ES-I3 (cell line): ENCODE measurements around the gene HMX1.

Source experiments
- H3K36me3 ChIP-seq: 2 replicates; pipeline ENCODE4 v1.6.1; 2013; ENCODE audit warnings: mild to moderate bottlenecking, low read length, control low read depth, moderate library complexity; ENCODE audit not compliant: insufficient read depth
- H3K4me1 ChIP-seq: 2 replicates; pipeline ENCODE4 v1.6.1; 2013; ENCODE audit warnings: mild to moderate bottlenecking, control low read depth, low read length; ENCODE audit not compliant: insufficient read depth
- H3K9ac ChIP-seq: 2 replicates; pipeline ENCODE4 v1.6.1; 2013; ENCODE audit warnings: low read depth, mild to moderate bottlenecking, low read length, moderate library complexity
- H3K9me3 ChIP-seq: 2 replicates; pipeline ENCODE4 v1.6.1; 2013; ENCODE audit warnings: mild to moderate bottlenecking, low read length, moderate library complexity; ENCODE audit not compliant: control insufficient read depth, insufficient read depth

Gene HMX1

GRCh38 chr4:8832113-8832915 is 39.3 kb downstream of the HMX1 start:
- no peaks in the 10 kb centered on the region for H3K36me3 ChIP-seq
- no peaks in the 10 kb centered on the region; the same call in 1 of the 2 replicates for H3K4me1 ChIP-seq
- H3K9me3 ChIP-seq: 0 out of 2 replicates have a peak, but pooled peaks cover 3% of the 10 kb centered on the region
- H3K9ac ChIP-seq: no peak overlapping the region

GRCh38 chr4:8831221-8832112 is 40.2 kb downstream of the HMX1 start:
- 0 out of 2 replicates have a peak, but pooled peaks cover 3% of the 10 kb centered on the region for H3K9me3 ChIP-seq
- no peak overlapping the region for H3K9ac ChIP-seq
- H3K36me3 ChIP-seq: no peaks in the 10 kb centered on the region
- no peaks in the 10 kb centered on the region for H3K4me1 ChIP-seq

- H3K9me3 ChIP-seq: 0 out of 2 replicates have a peak, but pooled peaks cover 3% of the 10 kb centered on the region
- H3K36me3 ChIP-seq: no peaks in the 10 kb centered on the region
- H3K9ac ChIP-seq: no peak overlapping the region
- no peaks in the 10 kb centered on the region for H3K4me1 ChIP-seq
Measured at GRCh38 chr4:8830611-8831200, 40.9 kb downstream of the HMX1 start.

GRCh38 chr4:8830056-8830455 is 41.6 kb downstream of the HMX1 start:
- Histone ChIP-seq H3K9me3 (0 out of 2 replicates have a peak, but pooled peaks cover 3% of the 10 kb centered on the region), H3K9ac (no peak overlapping the region), H3K36me3 (no peaks in the 10 kb centered on the region), H3K4me1 (no peaks in the 10 kb centered on the region)

GRCh38 chr4:8829584-8829983 is 42.1 kb downstream of the HMX1 start:
- H3K4me1 ChIP-seq: no peaks in the 10 kb centered on the region
- no peaks in the 10 kb centered on the region for H3K36me3 ChIP-seq
- H3K9ac ChIP-seq: no peak overlapping the region
- 0 out of 2 replicates have a peak, but pooled peaks cover 3% of the 10 kb centered on the region for H3K9me3 ChIP-seq

GRCh38 chr4:8828869-8829268 is 42.8 kb downstream of the HMX1 start:
- H3K36me3 ChIP-seq: no peaks in the 10 kb centered on the region
- H3K9ac ChIP-seq: no peak overlapping the region
- no peaks in the 10 kb centered on the region for H3K4me1 ChIP-seq
- H3K9me3 ChIP-seq: 0 out of 2 replicates have a peak, but pooled peaks cover 3% of the 10 kb centered on the region

GRCh38 chr4:8821151-8821950 is 50.3 kb downstream of the HMX1 start:
- H3K4me1 ChIP-seq: no peaks in the 10 kb centered on the region
- no peaks in the 10 kb centered on the region for H3K9me3 ChIP-seq
- no peaks in the 10 kb centered on the region for H3K36me3 ChIP-seq
- no peak overlapping the region for H3K9ac ChIP-seq

GRCh38 chr4:8820178-8821102 is 51.2 kb downstream of the HMX1 start:
- Histone ChIP-seq H3K36me3 (no peaks in the 10 kb centered on the region), H3K9me3 (no peaks in the 10 kb centered on the region), H3K4me1 (no peaks in the 10 kb centered on the region), H3K9ac (no peak overlapping the region)

GRCh38 chr4:8819473-8820177 is 52.0 kb downstream of the HMX1 start:
- Histone ChIP-seq H3K9ac (no peak overlapping the region), H3K9me3 (no peaks in the 10 kb centered on the region), H3K36me3 (no peaks in the 10 kb centered on the region), H3K4me1 (no peaks in the 10 kb centered on the region)

GRCh38 chr4:8819019-8819418 is 52.6 kb downstream of the HMX1 start:
- Histone ChIP-seq H3K4me1 (no peaks in the 10 kb centered on the region), H3K36me3 (no peaks in the 10 kb centered on the region), H3K9ac (no peak overlapping the region), H3K9me3 (no peaks in the 10 kb centered on the region)

GRCh38 chr4:8818063-8818881 is 53.4 kb downstream of the HMX1 start:
- H3K4me1 ChIP-seq: no peaks in the 10 kb centered on the region
- no peaks in the 10 kb centered on the region for H3K36me3 ChIP-seq
- H3K9me3 ChIP-seq: no peaks in the 10 kb centered on the region
- no peak overlapping the region for H3K9ac ChIP-seq

GRCh38 chr4:8817813-8818062 is 53.9 kb downstream of the HMX1 start:
- Histone ChIP-seq H3K4me1 (no peaks in the 10 kb centered on the region), H3K36me3 (no peaks in the 10 kb centered on the region), H3K9me3 (no peaks in the 10 kb centered on the region), H3K9ac (no peak overlapping the region)
